Measurements from ENCODE around the gene METRN. TPM values are rescaled to one million over a fixed set of nuclear protein-coding genes. Genes with fewer than 3 reads are reported as not detected.
A peak's percentile ranks its signal among the peaks of the same experiment; 100 is the strongest.

Gene METRN
- polyA plus RNA-seq, 1 donor (not counting 4 experiments of a cell fraction or from before 2014, with no cell fraction given), result 42.1 TPM

DNA sequence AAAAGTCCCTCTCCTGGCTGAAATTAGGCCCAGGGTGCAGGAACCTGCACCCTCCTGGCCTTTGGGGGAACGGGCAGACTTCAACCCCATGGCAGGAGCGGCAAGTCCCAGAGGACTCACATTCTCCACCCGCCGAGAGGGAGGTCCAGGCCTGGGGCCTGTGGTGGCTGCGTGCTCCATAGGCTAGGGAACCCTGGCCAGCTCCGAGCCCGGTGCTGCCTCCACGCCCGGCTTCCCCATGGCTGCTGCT lies 11.2 kb downstream of the METRN start:
- Histone ChIP-seq H3K9ac (ENCODE audit: control insufficient read depth, extremely low read depth, insufficient read depth, low read length) (no peak overlapping the region), H2AFZ (ENCODE audit: control insufficient read depth, low read length) (no peak overlapping the region), H3K9me1 (ENCODE audit: control insufficient read depth, extremely low read depth, insufficient read depth, low read length) (peaks cover 2% of the 10 kb centered on the region), H3K4me2 (ENCODE audit: control insufficient read depth, extremely low read depth, insufficient read depth, low read depth, low read length) (no peak overlapping the region), H3K9me3 (ENCODE audit: control insufficient read depth, low read depth, low read length) (no peaks in the 10 kb centered on the region), H4K20me1 (ENCODE audit: control insufficient read depth, extremely low read depth, insufficient read depth, low read length) (no peaks in the 10 kb centered on the region), H3K4me1 (ENCODE audit: control insufficient read depth, extremely low read depth, insufficient read depth, low read length) (peaks cover 4% of the 10 kb centered on the region), H3K27ac (ENCODE audit: control insufficient read depth, insufficient read depth, low read length) (no peak overlapping the region), H3K79me2 (ENCODE audit: control insufficient read depth, insufficient read depth, low read length) (no peaks in the 10 kb centered on the region), H3K4me3 (ENCODE audit: control insufficient read depth in 2 of 3, extremely low read depth in 1 of 3, insufficient read depth in 2 of 3, low read depth in 1 of 3, low read length in 3 of 3) (peak overlapping the region in 1 of 3 experiments; percentile 21), H3K36me3 (ENCODE audit: control insufficient read depth in 2 of 2, extremely low read depth in 1 of 2, insufficient read depth in 2 of 2, low read length in 2 of 2) (peaks cover 0 to 6% of the 10 kb centered on the region in 2 experiments), H3K27me3 (ENCODE audit: control insufficient read depth, extremely low read depth, insufficient read depth, low read length) (no peaks in the 10 kb centered on the region)
- no peak for TF ChIP-seq CTCF (optimal IDR thresholded peaks at IDR 0.05 in 1 of 3, IDR thresholded peaks at IDR 0.05 in 1 of 3, conservative IDR thresholded peaks at IDR 0.05 in 1 of 3; ENCODE audit: extremely low read depth in 1 of 3, insufficient read depth in 2 of 3, low read length in 3 of 3)
- FAIRE-seq, result no peak
- no peak for DNase-seq (ENCODE audit: low read depth, low spot score)
- dilution Hi-C loops (cut with MboI; ENCODE audit: extremely low pct_ligation_motif_present, low sequenced_read_pairs), result no loop called here

GRCh38 chr16:726438-727290 lies 11.7 kb downstream of the METRN start, which contains the start of the genes CCDC78 and HAGHL:
TSS of gene CCDC78 (minus strand) at chr16:726443. CDS start at chr16:726367, 76 bp downstream.
TSS of gene HAGHL (plus strand) at chr16:727106. CDS start at chr16:727510, 404 bp downstream.
- no peak for FAIRE-seq
- H3K9me3 ChIP-seq (ENCODE audit: control insufficient read depth, low read depth, low read length), result no peaks in the 10 kb centered on the region
- H3K79me2 ChIP-seq (ENCODE audit: control insufficient read depth, insufficient read depth, low read length), result no peaks in the 10 kb centered on the region
- dilution Hi-C loops (cut with MboI; ENCODE audit: extremely low pct_ligation_motif_present, low sequenced_read_pairs), result no loop called here
- H3K27me3 ChIP-seq (ENCODE audit: control insufficient read depth, extremely low read depth, insufficient read depth, low read length), result no peaks in the 10 kb centered on the region
- H3K4me2 ChIP-seq (ENCODE audit: control insufficient read depth, extremely low read depth, insufficient read depth, low read depth, low read length), result peak within 1 kb of the TSS; percentile 95
- peak within 1 kb of the TSS; percentile 12 for H2AFZ ChIP-seq (ENCODE audit: control insufficient read depth, low read length)
- peaks cover 2% of the 10 kb centered on the region for H3K9me1 ChIP-seq (ENCODE audit: control insufficient read depth, extremely low read depth, insufficient read depth, low read length)
- no peak for DNase-seq (ENCODE audit: low read depth, low spot score)
- H4K20me1 ChIP-seq (ENCODE audit: control insufficient read depth, extremely low read depth, insufficient read depth, low read length), result no peaks in the 10 kb centered on the region
- TF ChIP-seq EZH2 (IDR thresholded peaks at IDR 0.05; ENCODE audit: low read length) (no peak), CTCF (optimal IDR thresholded peaks at IDR 0.05 in 1 of 3, IDR thresholded peaks at IDR 0.05 in 1 of 3, conservative IDR thresholded peaks at IDR 0.05 in 1 of 3; ENCODE audit: extremely low read depth in 1 of 3, insufficient read depth in 2 of 3, low read length in 3 of 3) (no peak)
- peak within 1 kb of the TSS; percentile 76 for H3K9ac ChIP-seq (ENCODE audit: control insufficient read depth, extremely low read depth, insufficient read depth, low read length)
- H3K27ac ChIP-seq (ENCODE audit: control insufficient read depth, insufficient read depth, low read length), result peak within 1 kb of the TSS; percentile 26
- H3K4me1 ChIP-seq (ENCODE audit: control insufficient read depth, extremely low read depth, insufficient read depth, low read length), result peaks cover 4% of the 10 kb centered on the region
- H3K4me3 ChIP-seq (ENCODE audit: control insufficient read depth in 2 of 3, extremely low read depth in 1 of 3, insufficient read depth in 2 of 3, low read depth in 1 of 3, low read length in 3 of 3), result peak within 1 kb of the TSS; percentile 71 to 77 (median 76)
- peaks cover 0 to 6% of the 10 kb centered on the region in 2 experiments for H3K36me3 ChIP-seq (ENCODE audit: control insufficient read depth in 2 of 2, extremely low read depth in 1 of 2, insufficient read depth in 2 of 2, low read length in 2 of 2)
